Endothelial cell of umbilical vein (primary cell): Measurements from ENCODE around the gene ELAVL1. TPM values are rescaled to one million over a fixed set of nuclear protein-coding genes. Genes with fewer than 3 reads are reported as not detected.

ENCODE experiments used
- BruUV-seq: library from RNA; stranded (reverse); fragments of 400-500 nt; replicated peaks from 2 replicates; lab custom pipeline; 2021; lab: Mats Ljungman, UMichigan
- CTCF ChIA-PET: fragments of 300-600, 350-600 bp; sonication (Branson Sonifier 250); formaldehyde crosslinking; loops from one replicate; lab custom pipeline; 2021; ENCODE audit warnings: antibody characterized with exemption, inconsistent platforms; lab: Charles Lee
- POLR2A ChIA-PET: fragments of 300-600, 350-600 bp; sonication (Branson Sonifier 250); formaldehyde crosslinking; loops from one replicate; lab custom pipeline; 2021; ENCODE audit warnings: antibody characterized with exemption, inconsistent platforms; lab: Charles Lee
- DNase-seq: peaks from one replicate; pipeline ENCODE4 v3.0.0-alpha.2; 2011; ENCODE audit warnings: low read depth, low spot score
- FAIRE-seq: peaks from 2 replicates; lab custom pipeline; 2011; peaks lifted over from hg19 to GRCh38; lab: Jason Lieb, UNC
- H2AFZ ChIP-seq: 2 replicates; pipeline ENCODE4 v1.6.0; 2012; ENCODE audit warnings: low read depth, low read length, control low read depth, inconsistent platforms
- H3K27ac ChIP-seq: 2 replicates; pipeline ENCODE4 v1.5.1; 2011; ENCODE audit warnings: low read depth, mild to moderate bottlenecking, control low read depth, low read length, moderate library complexity; ENCODE audit not compliant: insufficient read depth
- H3K27me3 ChIP-seq, 2 experiments: 2 replicates each; pipeline versions ENCODE4 v1.6.0 to v1.6.1; 2011; ENCODE audit warnings: low read length in 2 of 2, mixed read lengths in 1 of 2; ENCODE audit not compliant: control insufficient read depth in 2 of 2, insufficient read depth in 2 of 2
- H3K36me3 ChIP-seq, 2 experiments: 2 replicates in 1 of 2; 3 replicates in 1 of 2; pipeline ENCODE4 v1.5.1; 2011; ENCODE audit warnings: low read length in 2 of 2, mild to moderate bottlenecking in 1 of 2, moderate library complexity in 1 of 2; ENCODE audit not compliant: control insufficient read depth in 2 of 2, insufficient read depth in 2 of 2; ENCODE audit errors: extremely low read depth in 1 of 2
- H3K4me1 ChIP-seq: 3 replicates; pipeline ENCODE4 v1.5.1; 2011; ENCODE audit warnings: mild to moderate bottlenecking, low read length; ENCODE audit not compliant: control insufficient read depth, insufficient read depth; ENCODE audit errors: extremely low read depth
- H3K4me2 ChIP-seq: 2 replicates; pipeline ENCODE4 v1.6.1; 2011; ENCODE audit warnings: low read length, control low read depth, mixed read lengths; ENCODE audit not compliant: insufficient read depth
- H3K4me3 ChIP-seq, 3 experiments: fragments of 200-600 bp in 1 of 3; sonication (generic), shearing (Covaris generic) in 1 of 3; replicated peaks in 1 of 3; 2 replicates each; pipeline ENCODE4 v1.5.1; 2011 to 2016; ENCODE audit warnings: control low read depth in 3 of 3, low read length in 3 of 3, mild to moderate bottlenecking in 2 of 3, inconsistent platforms in 1 of 3, low read depth in 1 of 3, moderate library complexity in 1 of 3; ENCODE audit not compliant: insufficient read depth in 1 of 3
- H3K79me2 ChIP-seq: 2 replicates; pipeline ENCODE4 v1.6.0; 2012; ENCODE audit warnings: low read length, inconsistent platforms; ENCODE audit not compliant: control insufficient read depth, insufficient read depth
- H3K9ac ChIP-seq: replicated peaks from 2 replicates; pipeline ENCODE3; 2011; ENCODE audit warnings: low read length, control low read depth; ENCODE audit not compliant: insufficient read depth; ENCODE audit errors: extremely low read depth
- H3K9me1 ChIP-seq: replicated peaks from 3 replicates; pipeline ENCODE4 v1.6.0; 2011; ENCODE audit warnings: mild to moderate bottlenecking, low read length; ENCODE audit not compliant: control insufficient read depth, insufficient read depth; ENCODE audit errors: extremely low read depth
- H3K9me3 ChIP-seq: replicated peaks from 2 replicates; pipeline ENCODE4 v1.5.1; 2012; ENCODE audit warnings: low read length, inconsistent platforms; ENCODE audit not compliant: control insufficient read depth, insufficient read depth
- H4K20me1 ChIP-seq: replicated peaks from 2 replicates; pipeline ENCODE3; 2011; ENCODE audit warnings: mild to moderate bottlenecking, low read length; ENCODE audit not compliant: control insufficient read depth, insufficient read depth; ENCODE audit errors: extremely low read depth
- EZH2 ChIP-seq: IDR thresholded peaks from 2 replicates; pipeline ENCODE4 v1.6.1; 2012; ENCODE audit warnings: borderline replicate concordance, low read depth, mild to moderate bottlenecking, moderate library complexity, low read length, inconsistent platforms; ENCODE audit not compliant: severe bottlenecking
- FOS ChIP-seq: IDR thresholded peaks from 2 replicates; pipeline ENCODE4 v1.6.1; 2011; ENCODE audit warnings: mild to moderate bottlenecking, low read length, moderate library complexity, borderline replicate concordance; ENCODE audit not compliant: insufficient read depth
- GATA2 ChIP-seq: IDR thresholded peaks from 2 replicates; pipeline ENCODE4 v1.7.0; 2011; ENCODE audit warnings: low read depth, mild to moderate bottlenecking, moderate library complexity, mixed read lengths, low read length; ENCODE audit not compliant: insufficient read length, insufficient read depth
- JUN ChIP-seq: IDR thresholded peaks from 2 replicates; pipeline ENCODE4 v1.6.1; 2011; ENCODE audit warnings: borderline replicate concordance, low read depth; ENCODE audit not compliant: insufficient read length, insufficient read depth
- MYC ChIP-seq: IDR thresholded peaks from one replicate; pipeline ENCODE4 v1.6.1; 2011; ENCODE audit warnings: mild to moderate bottlenecking, low read depth, low read length
- POLR2A ChIP-seq: IDR thresholded peaks from 2 replicates; pipeline ENCODE4 v1.6.1; 2012; ENCODE audit warnings: low read depth, mild to moderate bottlenecking, control low read depth, low read length
- POLR2AphosphoS5 ChIP-seq: IDR thresholded peaks from 2 replicates; pipeline ENCODE4 v1.6.1; 2012; ENCODE audit warnings: low read depth, mild to moderate bottlenecking, control low read depth, low read length, moderate library complexity; ENCODE audit not compliant: insufficient read depth
- dilution Hi-C: fragments of 300-500 bp; cut with MboI; formaldehyde crosslinking; loops from one replicate; pipeline ENCODE4 v1.15.0; 2019; ENCODE audit warnings: low sequenced_read_pairs; ENCODE audit not compliant: extremely low pct_ligation_motif_present
- intact Hi-C: fragments of 100-400 bp; cut with micrococcal nuclease; formaldehyde crosslinking; loops from one replicate; pipeline ENCODE4 v1.10.0; 2022
- polyA plus RNA-seq, 4 experiments: library from polyadenylated mRNA; depleted of rRNA in 3 of 4; stranded (reverse) in 3 of 4; unstranded in 1 of 4; fragments of >200 nt; gene quantifications; 2 replicates each; pipeline versions ENCODE4 v1.2.1 to v1.2.3, GENCODE V29; 2011 to 2012; ENCODE audit warnings: missing spikeins in 1 of 4
- total RNA-seq: library from RNA; stranded (reverse); gene quantifications from 2 replicates; pipeline ENCODE4 v1.2.3, GENCODE V29; 2021
- TF ChIP-seq, protein P1 (sequence below): IDR thresholded peaks from 2 replicates; pipeline ENCODE4 v1.6.1; 2011; ENCODE audit not compliant: insufficient read depth, insufficient read length
- TF ChIP-seq, protein P2 (sequence below), 2 donors: IDR thresholded peaks; 1 replicate in 1 of 2; 2 replicates in 1 of 2; pipeline ENCODE4 v1.5.1; 2011; ENCODE audit warnings: low read length in 2 of 2, mild to moderate bottlenecking in 2 of 2, moderate library complexity in 2 of 2, control low read depth in 1 of 2, inconsistent platforms in 1 of 2, low read depth in 1 of 2; ENCODE audit not compliant: insufficient read depth in 1 of 2; ENCODE audit errors: extremely low read depth in 1 of 2

ELAVL1 gene
- total and polyA plus RNA-seq, 2 donors (not counting 3 experiments of a cell fraction or from before 2014, with no cell fraction given) = 46.8 to 134 TPM

DNA sequence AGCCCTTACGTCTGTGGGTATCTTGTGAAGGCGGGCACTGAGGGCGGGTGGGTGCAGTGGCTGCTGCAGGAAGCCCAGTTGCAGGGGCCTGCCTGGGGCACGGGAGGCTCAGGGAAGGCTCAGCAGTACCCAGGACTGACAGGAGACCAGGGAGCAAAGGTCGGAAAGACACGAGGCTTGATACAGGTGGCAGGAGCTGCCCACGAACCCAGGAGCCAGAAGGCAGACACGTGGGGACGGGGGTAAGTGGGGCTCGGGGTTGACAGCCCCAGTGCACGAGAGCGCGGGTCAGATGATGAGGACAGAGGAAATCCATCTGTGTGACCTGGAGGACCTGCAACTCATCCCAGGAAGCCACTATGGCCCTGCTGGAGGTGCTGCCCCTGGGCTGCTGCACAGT lies 25.3 kb downstream of the ELAVL1 start:
- Histone ChIP-seq H3K27me3 (no peaks in the 10 kb centered on the region), H3K9me1 (no peaks in the 10 kb centered on the region), H3K9me3 (no peaks in the 10 kb centered on the region), H3K79me2 (peaks cover 28% of the 10 kb centered on the region), H3K4me1 (no peaks in the 10 kb centered on the region), H3K4me2 (no peak overlapping the region), H3K9ac (no peak overlapping the region), H3K4me3 (no peak overlapping the region), H3K36me3 (peaks cover 10 to 67% of the 10 kb centered on the region in 2 experiments), H4K20me1 (no peaks in the 10 kb centered on the region), H3K27ac (no peak overlapping the region), H2AFZ (no peak overlapping the region)
- CTCF ChIA-PET = interaction anchor here (1.0 kb wide), 1 partner anchor 36 kb away, joined by 3 read pairs; no protein-coding TSS in a partner anchor
- FAIRE-seq (no peak), DNase-seq (no peak)
- TF ChIP-seq MYC (no peak), POLR2A (no peak), FOS (no peak), GATA2 (no peak), JUN (no peak), EZH2 (no peak), POLR2AphosphoS5 (no peak)
- TF ChIP-seq, protein P1, sequence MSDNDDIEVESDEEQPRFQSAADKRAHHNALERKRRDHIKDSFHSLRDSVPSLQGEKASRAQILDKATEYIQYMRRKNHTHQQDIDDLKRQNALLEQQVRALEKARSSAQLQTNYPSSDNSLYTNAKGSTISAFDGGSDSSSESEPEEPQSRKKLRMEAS = no peak
- TF ChIP-seq, protein P2, sequence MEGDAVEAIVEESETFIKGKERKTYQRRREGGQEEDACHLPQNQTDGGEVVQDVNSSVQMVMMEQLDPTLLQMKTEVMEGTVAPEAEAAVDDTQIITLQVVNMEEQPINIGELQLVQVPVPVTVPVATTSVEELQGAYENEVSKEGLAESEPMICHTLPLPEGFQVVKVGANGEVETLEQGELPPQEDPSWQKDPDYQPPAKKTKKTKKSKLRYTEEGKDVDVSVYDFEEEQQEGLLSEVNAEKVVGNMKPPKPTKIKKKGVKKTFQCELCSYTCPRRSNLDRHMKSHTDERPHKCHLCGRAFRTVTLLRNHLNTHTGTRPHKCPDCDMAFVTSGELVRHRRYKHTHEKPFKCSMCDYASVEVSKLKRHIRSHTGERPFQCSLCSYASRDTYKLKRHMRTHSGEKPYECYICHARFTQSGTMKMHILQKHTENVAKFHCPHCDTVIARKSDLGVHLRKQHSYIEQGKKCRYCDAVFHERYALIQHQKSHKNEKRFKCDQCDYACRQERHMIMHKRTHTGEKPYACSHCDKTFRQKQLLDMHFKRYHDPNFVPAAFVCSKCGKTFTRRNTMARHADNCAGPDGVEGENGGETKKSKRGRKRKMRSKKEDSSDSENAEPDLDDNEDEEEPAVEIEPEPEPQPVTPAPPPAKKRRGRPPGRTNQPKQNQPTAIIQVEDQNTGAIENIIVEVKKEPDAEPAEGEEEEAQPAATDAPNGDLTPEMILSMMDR (IDR thresholded peaks at IDR 0.05; ENCODE audit: extremely low read depth in 1 of 2, insufficient read depth in 1 of 2, low read depth in 1 of 2, low read length in 2 of 2) = no peak
- intact Hi-C loops (no loop called here), dilution Hi-C loops (no loop called here)
- BruUV-seq = no TSS peak
- POLR2A ChIA-PET = no interaction called here
